DND-41 (cell line): ENCODE measurements around the gene ZNF83.

Experiments
- ATAC-seq: fragments of 200-7000 bp; cut with Tn5 transposase; 3 replicates; pipeline ENCODE4 v1.9.1; 2021; ENCODE audit warnings: low read depth; ENCODE audit not compliant: insufficient read depth
- DNase-seq: peaks from one replicate; pipeline ENCODE4 v3.0.0-alpha.2; 2020
- H2AFZ ChIP-seq: 2 replicates; pipeline ENCODE4 v1.6.0; 2012; ENCODE audit warnings: low read depth, low read length
- H3K27ac ChIP-seq: 2 replicates; pipeline ENCODE4 v1.5.1; 2012; ENCODE audit warnings: low read length, inconsistent platforms
- H3K27me3 ChIP-seq: fragments of 200-600 bp; sonication (generic); 2 replicates; pipeline ENCODE4 v1.6.0; 2012; ENCODE audit warnings: low read length, mild to moderate bottlenecking, inconsistent platforms; ENCODE audit not compliant: insufficient read depth, poor library complexity
- H3K36me3 ChIP-seq: 2 replicates; pipeline ENCODE4 v1.5.1; 2012; ENCODE audit warnings: low read length, inconsistent platforms; ENCODE audit not compliant: insufficient read depth
- H3K4me1 ChIP-seq: 2 replicates; pipeline ENCODE4 v1.5.1; 2012; ENCODE audit warnings: mild to moderate bottlenecking, low read length; ENCODE audit not compliant: insufficient read depth
- H3K4me2 ChIP-seq: 2 replicates; pipeline ENCODE4 v1.6.0; 2012; ENCODE audit warnings: mild to moderate bottlenecking, moderate library complexity, low read length, inconsistent platforms; ENCODE audit not compliant: insufficient read depth
- H3K4me3 ChIP-seq, 2 experiments: fragments of 200-600 bp in 1 of 2; shearing (Covaris generic) in 1 of 2; 2 replicates each; pipeline ENCODE4 v1.5.1; 2012 to 2016; ENCODE audit warnings: inconsistent platforms in 2 of 2, low read length in 2 of 2, mild to moderate bottlenecking in 2 of 2, low read depth in 1 of 2, moderate library complexity in 1 of 2
- H3K79me2 ChIP-seq: 2 replicates; pipeline ENCODE4 v1.6.0; 2012; ENCODE audit warnings: low read length, inconsistent platforms; ENCODE audit not compliant: insufficient read depth
- H3K9ac ChIP-seq: 2 replicates; pipeline ENCODE4 v1.6.0; 2012; ENCODE audit warnings: low read depth, mild to moderate bottlenecking, inconsistent platforms, low read length, moderate library complexity
- H3K9me3 ChIP-seq: 2 replicates; pipeline ENCODE4 v1.5.1; 2012; ENCODE audit warnings: low read length, moderate library complexity, mild to moderate bottlenecking, inconsistent platforms; ENCODE audit not compliant: insufficient read depth, severe bottlenecking
- H4K20me1 ChIP-seq: 2 replicates; pipeline ENCODE4 v1.6.0; 2012; ENCODE audit warnings: low read length; ENCODE audit not compliant: insufficient read depth
- EZH2 ChIP-seq: IDR thresholded peaks from 3 replicates; pipeline ENCODE4 v1.6.1; 2012; ENCODE audit warnings: borderline replicate concordance, low read depth, mild to moderate bottlenecking, moderate library complexity, low read length, inconsistent platforms; ENCODE audit not compliant: severe bottlenecking
- TF ChIP-seq, protein P1 (sequence below): IDR thresholded peaks from 2 replicates; pipeline ENCODE4 v1.5.1; 2012; ENCODE audit warnings: borderline replicate concordance, low read length, moderate library complexity, mild to moderate bottlenecking; ENCODE audit not compliant: poor library complexity, severe bottlenecking; ENCODE audit errors: extremely low read depth

ZNF83 gene

DNA sequence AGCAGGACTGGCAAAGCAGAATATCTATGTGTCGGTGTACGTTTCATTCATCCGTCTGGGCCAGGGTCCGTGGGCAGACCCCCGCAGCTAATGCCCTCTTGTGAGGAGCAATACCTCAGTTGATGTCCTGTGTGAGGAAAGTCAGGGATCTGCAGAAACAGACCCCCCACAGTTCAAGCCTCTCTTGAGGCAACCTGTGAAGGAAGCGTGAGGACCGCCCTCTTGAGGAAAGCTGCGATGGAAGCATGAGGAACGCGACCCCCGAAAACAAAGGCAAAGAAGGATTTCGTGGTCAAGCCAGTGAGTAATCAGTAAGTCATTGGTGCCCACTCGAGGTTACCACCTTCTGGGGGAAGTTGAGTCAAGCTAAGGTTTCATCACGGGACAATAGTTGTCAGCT, 20.9 kb upstream of the ZNF83 start:
- ATAC-seq (no peak), DNase-seq (no peak)
- Histone ChIP-seq H3K9ac (no peak overlapping the region), H3K36me3 (peaks cover 93% of the 10 kb centered on the region), H3K27ac (no peak overlapping the region), H3K4me1 (no peaks in the 10 kb centered on the region), H3K27me3 (no peaks in the 10 kb centered on the region), H4K20me1 (peaks cover 6% of the 10 kb centered on the region; the same call in 1 of the 2 replicates), H3K4me3 (no peak overlapping the region), H2AFZ (no peak overlapping the region), H3K9me3 (no peaks in the 10 kb centered on the region), H3K79me2 (peaks cover 66% of the 10 kb centered on the region), H3K4me2 (no peak overlapping the region)
- TF ChIP-seq, protein P1, sequence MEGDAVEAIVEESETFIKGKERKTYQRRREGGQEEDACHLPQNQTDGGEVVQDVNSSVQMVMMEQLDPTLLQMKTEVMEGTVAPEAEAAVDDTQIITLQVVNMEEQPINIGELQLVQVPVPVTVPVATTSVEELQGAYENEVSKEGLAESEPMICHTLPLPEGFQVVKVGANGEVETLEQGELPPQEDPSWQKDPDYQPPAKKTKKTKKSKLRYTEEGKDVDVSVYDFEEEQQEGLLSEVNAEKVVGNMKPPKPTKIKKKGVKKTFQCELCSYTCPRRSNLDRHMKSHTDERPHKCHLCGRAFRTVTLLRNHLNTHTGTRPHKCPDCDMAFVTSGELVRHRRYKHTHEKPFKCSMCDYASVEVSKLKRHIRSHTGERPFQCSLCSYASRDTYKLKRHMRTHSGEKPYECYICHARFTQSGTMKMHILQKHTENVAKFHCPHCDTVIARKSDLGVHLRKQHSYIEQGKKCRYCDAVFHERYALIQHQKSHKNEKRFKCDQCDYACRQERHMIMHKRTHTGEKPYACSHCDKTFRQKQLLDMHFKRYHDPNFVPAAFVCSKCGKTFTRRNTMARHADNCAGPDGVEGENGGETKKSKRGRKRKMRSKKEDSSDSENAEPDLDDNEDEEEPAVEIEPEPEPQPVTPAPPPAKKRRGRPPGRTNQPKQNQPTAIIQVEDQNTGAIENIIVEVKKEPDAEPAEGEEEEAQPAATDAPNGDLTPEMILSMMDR, result no peak
- TF ChIP-seq EZH2, result no peak

DNA sequence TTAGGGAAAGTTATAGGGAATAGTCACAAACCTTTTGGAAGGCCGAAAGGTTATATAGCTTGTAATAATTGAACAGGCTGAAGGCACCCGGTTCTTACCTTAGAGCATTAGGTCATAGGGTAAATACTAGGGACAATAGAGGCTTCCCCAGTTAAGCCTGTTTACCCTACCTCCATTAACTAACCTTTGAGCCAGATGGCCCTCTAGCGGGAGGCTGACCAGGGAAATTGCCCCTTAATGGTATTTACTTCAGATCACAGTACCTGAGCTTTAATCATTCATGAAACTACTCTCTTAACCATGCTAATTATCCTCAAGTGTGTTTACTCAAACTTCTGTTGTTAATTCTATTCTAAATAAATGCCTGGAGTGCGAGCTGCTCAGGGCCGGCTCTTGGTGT, 20.4 kb upstream of the ZNF83 start:
- no peak for ATAC-seq
- DNase-seq, result no peak
- H3K4me2 ChIP-seq, result no peak overlapping the region
- H3K9me3 ChIP-seq, result no peaks in the 10 kb centered on the region
- no peak overlapping the region for H3K27ac ChIP-seq
- peaks cover 94% of the 10 kb centered on the region for H3K36me3 ChIP-seq
- H3K4me3 ChIP-seq, result no peak overlapping the region
- H3K79me2 ChIP-seq, result peaks cover 63% of the 10 kb centered on the region
- H2AFZ ChIP-seq, result no peak overlapping the region
- TF ChIP-seq, protein P1, result no peak
- no peak for TF ChIP-seq EZH2
- H4K20me1 ChIP-seq, result peaks cover 6% of the 10 kb centered on the region; the same call in 1 of the 2 replicates
- H3K4me1 ChIP-seq, result no peaks in the 10 kb centered on the region
- H3K27me3 ChIP-seq, result no peaks in the 10 kb centered on the region
- H3K9ac ChIP-seq, result no peak overlapping the region

- peaks cover 21% of the 10 kb centered on the region for H3K79me2 ChIP-seq
- H3K9ac ChIP-seq, result no peak overlapping the region
- H3K4me1 ChIP-seq, result no peaks in the 10 kb centered on the region
- H3K4me3 ChIP-seq, result no peak overlapping the region
- no peak overlapping the region for H3K4me2 ChIP-seq
- peaks cover 6% of the 10 kb centered on the region for H3K9me3 ChIP-seq
- TF ChIP-seq, protein P1, result no peak
- TF ChIP-seq EZH2, result no peak
- H3K27me3 ChIP-seq, result no peaks in the 10 kb centered on the region
- no peaks in the 10 kb centered on the region for H4K20me1 ChIP-seq
- no peak for DNase-seq
- no peak overlapping the region for H2AFZ ChIP-seq
- no peak overlapping the region for H3K27ac ChIP-seq
- ATAC-seq, result no peak
- H3K36me3 ChIP-seq, result peaks cover 92% of the 10 kb centered on the region
These were observed 15.0 kb upstream of the ZNF83 start for GRCh38 chr19:52653161-52653560.

DNA sequence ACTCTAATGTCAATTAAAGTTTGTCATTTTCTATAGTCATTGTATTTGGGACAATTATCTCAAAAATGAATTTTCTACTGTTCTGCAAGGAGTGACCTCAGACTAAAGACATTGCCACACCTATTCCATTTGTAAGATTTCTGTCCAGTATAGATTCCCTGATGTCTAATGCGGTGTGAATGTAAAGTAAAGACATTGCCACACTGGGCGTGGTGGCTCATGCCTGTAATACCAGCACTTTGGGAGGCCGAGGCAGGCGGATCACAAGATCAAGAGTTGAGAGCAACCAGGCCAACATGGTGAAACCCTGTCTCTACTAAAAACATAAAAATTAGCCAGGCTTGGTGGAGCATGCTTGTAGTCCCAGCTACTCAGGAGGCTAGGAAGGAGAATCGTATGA, 13.8 kb upstream of the ZNF83 start:
- Histone ChIP-seq H3K4me3 (no peak overlapping the region), H3K4me2 (no peak overlapping the region), H3K36me3 (peaks cover 85% of the 10 kb centered on the region), H3K27ac (no peak overlapping the region), H4K20me1 (no peaks in the 10 kb centered on the region), H3K79me2 (peaks cover 10% of the 10 kb centered on the region), H3K4me1 (no peaks in the 10 kb centered on the region), H2AFZ (no peak overlapping the region), H3K27me3 (no peaks in the 10 kb centered on the region), H3K9me3 (peaks cover 11% of the 10 kb centered on the region), H3K9ac (no peak overlapping the region)
- DNase-seq, result no peak
- TF ChIP-seq EZH2, result no peak
- TF ChIP-seq, protein P1, result no peak
- ATAC-seq, result no peak
